ENCODE results near the gene NUP205. TPM values are rescaled to one million over a fixed set of nuclear protein-coding genes. Genes with fewer than 3 reads are reported as not detected.

The NUP205 gene
- total RNA-seq, 3 donors from 2014 or later = 32.5 to 38.9 (median 37.3) TPM

DNA sequence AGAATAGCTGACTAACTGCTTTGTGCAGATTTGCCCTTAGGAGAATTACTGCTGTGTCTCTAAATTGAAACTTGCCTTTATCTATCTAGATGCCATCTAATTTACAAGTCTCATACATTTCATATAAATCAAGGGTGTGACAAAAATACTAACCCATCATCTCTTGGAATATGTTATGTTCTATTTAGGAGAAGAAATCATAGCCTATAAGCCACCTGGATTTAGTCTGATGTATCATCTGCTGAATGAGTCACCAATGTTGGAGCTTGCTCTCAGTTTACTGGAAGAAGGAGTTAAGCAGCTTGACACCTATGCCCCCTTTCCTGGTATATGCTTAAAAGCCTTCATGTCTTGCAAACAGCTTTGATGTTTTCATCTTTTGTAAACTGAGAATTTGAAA lies 43.5 kb downstream of the NUP205 start:
- no peaks in the 10 kb centered on the region for H3K9me3 ChIP-seq
- no peak for ATAC-seq
- DNase-seq = no peak
- H3K36me3 ChIP-seq (ENCODE audit: low read depth) = no peaks in the 10 kb centered on the region
- intact Hi-C loops (cut with DNase I, micrococcal nuclease) = no loop called here
- TF ChIP-seq, protein P1, sequence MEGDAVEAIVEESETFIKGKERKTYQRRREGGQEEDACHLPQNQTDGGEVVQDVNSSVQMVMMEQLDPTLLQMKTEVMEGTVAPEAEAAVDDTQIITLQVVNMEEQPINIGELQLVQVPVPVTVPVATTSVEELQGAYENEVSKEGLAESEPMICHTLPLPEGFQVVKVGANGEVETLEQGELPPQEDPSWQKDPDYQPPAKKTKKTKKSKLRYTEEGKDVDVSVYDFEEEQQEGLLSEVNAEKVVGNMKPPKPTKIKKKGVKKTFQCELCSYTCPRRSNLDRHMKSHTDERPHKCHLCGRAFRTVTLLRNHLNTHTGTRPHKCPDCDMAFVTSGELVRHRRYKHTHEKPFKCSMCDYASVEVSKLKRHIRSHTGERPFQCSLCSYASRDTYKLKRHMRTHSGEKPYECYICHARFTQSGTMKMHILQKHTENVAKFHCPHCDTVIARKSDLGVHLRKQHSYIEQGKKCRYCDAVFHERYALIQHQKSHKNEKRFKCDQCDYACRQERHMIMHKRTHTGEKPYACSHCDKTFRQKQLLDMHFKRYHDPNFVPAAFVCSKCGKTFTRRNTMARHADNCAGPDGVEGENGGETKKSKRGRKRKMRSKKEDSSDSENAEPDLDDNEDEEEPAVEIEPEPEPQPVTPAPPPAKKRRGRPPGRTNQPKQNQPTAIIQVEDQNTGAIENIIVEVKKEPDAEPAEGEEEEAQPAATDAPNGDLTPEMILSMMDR (IDR thresholded peaks at IDR 0.05) = no peak
- no peaks in the 10 kb centered on the region for H3K4me1 ChIP-seq (ENCODE audit: low read depth)
- H3K4me3 ChIP-seq = no peak overlapping the region

DNA sequence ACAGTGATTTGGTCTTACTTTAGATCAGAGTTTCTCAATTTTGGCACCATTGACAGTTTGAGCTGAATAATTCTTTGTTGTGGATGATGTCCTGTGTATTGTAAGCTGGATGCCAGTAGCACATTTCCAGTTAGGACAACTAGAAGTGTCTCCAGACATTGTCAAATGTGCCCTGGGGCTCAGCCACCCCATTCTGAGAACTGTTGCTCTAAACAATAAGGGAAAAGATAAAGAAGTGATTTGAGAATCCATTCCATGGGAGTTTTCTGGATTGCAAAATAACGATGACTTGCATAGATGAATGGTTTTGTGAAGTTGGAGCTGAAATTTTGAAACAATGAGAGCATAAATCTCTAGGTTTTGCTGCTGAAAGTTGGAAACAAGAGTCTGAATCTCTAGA lies 44.6 kb downstream of the NUP205 start:
- no peaks in the 10 kb centered on the region for H3K9me3 ChIP-seq
- H3K36me3 ChIP-seq (ENCODE audit: low read depth) = no peaks in the 10 kb centered on the region
- ATAC-seq (no peak), DNase-seq (no peak)
- intact Hi-C loops (cut with DNase I, micrococcal nuclease) = no loop called here
- TF ChIP-seq, protein P1 (IDR thresholded peaks at IDR 0.05) = no peak
- H3K4me1 ChIP-seq (ENCODE audit: low read depth) = no peaks in the 10 kb centered on the region
- H3K4me3 ChIP-seq = no peak overlapping the region

DNA sequence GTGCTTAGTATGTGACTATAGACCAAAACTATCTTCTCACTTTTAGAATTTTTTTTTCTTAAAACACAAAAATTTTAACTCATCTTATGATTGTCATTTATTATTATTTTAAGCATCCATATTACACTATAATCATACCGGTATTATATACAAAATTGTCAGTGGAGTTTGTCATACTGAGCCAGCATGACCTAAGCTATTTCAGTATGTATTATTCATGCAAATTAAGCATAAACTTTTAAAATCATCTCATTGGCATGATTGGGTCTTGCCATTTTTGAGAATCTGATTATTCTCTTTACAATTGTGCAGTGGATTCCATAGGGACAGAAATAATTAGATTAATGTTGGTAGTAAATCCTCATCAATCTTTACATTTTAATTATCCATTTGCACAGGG lies 58.4 kb downstream of the NUP205 start:
- H3K36me3 ChIP-seq (ENCODE audit: low read depth) = no peaks in the 10 kb centered on the region
- intact Hi-C loops (cut with DNase I, micrococcal nuclease) = no loop called here
- H3K4me3 ChIP-seq = no peak overlapping the region
- DNase-seq = no peak
- TF ChIP-seq, protein P1 (IDR thresholded peaks at IDR 0.05) = no peak
- no peak for ATAC-seq
- no peaks in the 10 kb centered on the region for H3K9me3 ChIP-seq
- no peaks in the 10 kb centered on the region for H3K4me1 ChIP-seq (ENCODE audit: low read depth)

DNA sequence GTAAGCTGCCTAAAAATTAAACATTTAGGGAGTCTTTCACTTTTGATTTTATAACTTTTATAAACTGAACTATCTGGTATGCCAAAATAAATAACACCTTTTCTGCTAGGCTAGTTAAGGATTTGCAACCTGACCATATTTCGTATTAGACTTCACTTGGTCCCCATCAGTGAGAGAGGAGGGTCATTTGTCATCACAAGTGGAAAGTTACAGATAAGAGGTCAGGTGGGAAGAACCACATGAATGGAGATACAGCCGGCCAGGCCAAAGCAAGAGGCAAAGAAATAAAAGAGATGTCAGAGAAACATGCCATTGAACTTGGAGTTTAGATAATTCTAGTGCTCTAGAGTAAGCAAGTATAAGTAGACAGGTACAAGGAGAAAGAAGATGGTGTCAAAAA lies 60.1 kb downstream of the NUP205 start:
- no peaks in the 10 kb centered on the region for H3K36me3 ChIP-seq (ENCODE audit: low read depth)
- intact Hi-C loops (cut with DNase I, micrococcal nuclease) = no loop called here

DNA sequence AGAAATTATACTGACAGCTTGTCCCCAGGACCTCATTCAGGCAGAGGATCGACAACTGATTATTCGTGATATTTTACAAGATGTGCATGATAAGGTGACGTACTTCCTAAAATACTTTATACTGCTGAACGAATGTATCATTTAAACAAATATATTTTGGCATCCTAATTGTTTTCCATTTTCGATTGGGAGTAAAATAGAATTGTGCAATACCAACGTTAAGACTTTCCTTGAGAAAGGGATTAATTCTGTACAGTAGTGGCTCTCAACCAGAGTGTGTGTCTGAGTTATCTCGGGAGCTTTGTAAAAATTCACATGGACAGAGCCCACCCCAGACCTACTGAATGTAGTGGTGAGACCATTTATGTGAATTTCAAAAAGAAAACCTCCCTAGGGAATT lies 60.8 kb downstream of the NUP205 start:
- intact Hi-C loops (cut with DNase I, micrococcal nuclease) = no loop called here
- H3K4me1 ChIP-seq (ENCODE audit: low read depth) = no peaks in the 10 kb centered on the region
- no peak overlapping the region for H3K4me3 ChIP-seq
- H3K9me3 ChIP-seq = no peaks in the 10 kb centered on the region
- TF ChIP-seq, protein P1 (IDR thresholded peaks at IDR 0.05) = no peak
- no peak for DNase-seq
- no peaks in the 10 kb centered on the region for H3K36me3 ChIP-seq (ENCODE audit: low read depth)
- ATAC-seq = no peak

More for the DNA sequence above, 60.1 kb downstream of the NUP205 start:
- Histone ChIP-seq H3K4me1 (ENCODE audit: low read depth) (no peaks in the 10 kb centered on the region), H3K4me3 (no peak overlapping the region), H3K9me3 (no peaks in the 10 kb centered on the region)
- TF ChIP-seq, protein P1 (IDR thresholded peaks at IDR 0.05) = no peak
- ATAC-seq = no peak
- DNase-seq = no peak

DNA sequence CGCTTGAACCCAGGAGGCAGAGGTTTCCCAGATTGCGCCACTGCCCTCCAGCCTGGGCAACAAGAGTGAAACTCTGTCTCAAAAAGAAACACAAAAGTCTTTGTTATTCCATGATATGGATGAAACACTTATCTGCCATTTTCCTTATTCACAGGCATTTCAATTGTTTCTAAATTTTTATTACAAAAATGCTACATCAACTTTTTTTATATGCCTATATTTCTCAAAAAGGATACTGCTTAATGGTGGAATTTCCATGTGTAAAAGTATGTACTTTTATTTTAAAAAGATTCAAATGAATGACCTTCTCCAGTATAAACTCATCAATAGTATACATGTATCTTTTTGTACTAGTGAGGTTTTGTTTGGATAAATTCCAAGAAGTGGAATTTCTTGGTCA lies 62.7 kb downstream of the NUP205 start:
- Histone ChIP-seq H3K36me3 (ENCODE audit: low read depth) (no peaks in the 10 kb centered on the region), H3K9me3 (no peaks in the 10 kb centered on the region), H3K4me3 (no peak overlapping the region), H3K4me1 (ENCODE audit: low read depth) (no peaks in the 10 kb centered on the region)
- intact Hi-C loops (cut with DNase I, micrococcal nuclease) = no loop called here
- ATAC-seq (no peak), DNase-seq (no peak)
- TF ChIP-seq, protein P1 (IDR thresholded peaks at IDR 0.05) = no peak

Data from mucosa of descending colon (tissue), 3 donors.